GM10248 (cell line): ENCODE data around the gene INSR.

ENCODE experiments used
- CTCF ChIA-PET: fragments of 300-600 bp; sonication (Branson Sonifier 250); formaldehyde crosslinking; extraction: SDS; loops from one replicate; lab custom pipeline; 2021; ENCODE audit warnings: antibody characterized with exemption; lab: Yijun Ruan, JAX
- POLR2A ChIA-PET: fragments of 350-650 bp; sonication (Branson Sonifier 250); formaldehyde crosslinking; extraction: SDS; loops from one replicate; lab custom pipeline; 2020; ENCODE audit warnings: antibody characterized with exemption; lab: Yijun Ruan, JAX
- DNase-seq: peaks from one replicate; pipeline ENCODE4 v3.0.0; 2012; ENCODE audit errors: extremely low spot score
- TF ChIP-seq, protein P1 (sequence below): IDR thresholded peaks from 2 replicates; pipeline ENCODE4 v1.5.1; 2012; ENCODE audit warnings: mild to moderate bottlenecking, low read depth; ENCODE audit errors: extremely low read depth, missing control alignments, control extremely low read depth

Gene INSR

DNA sequence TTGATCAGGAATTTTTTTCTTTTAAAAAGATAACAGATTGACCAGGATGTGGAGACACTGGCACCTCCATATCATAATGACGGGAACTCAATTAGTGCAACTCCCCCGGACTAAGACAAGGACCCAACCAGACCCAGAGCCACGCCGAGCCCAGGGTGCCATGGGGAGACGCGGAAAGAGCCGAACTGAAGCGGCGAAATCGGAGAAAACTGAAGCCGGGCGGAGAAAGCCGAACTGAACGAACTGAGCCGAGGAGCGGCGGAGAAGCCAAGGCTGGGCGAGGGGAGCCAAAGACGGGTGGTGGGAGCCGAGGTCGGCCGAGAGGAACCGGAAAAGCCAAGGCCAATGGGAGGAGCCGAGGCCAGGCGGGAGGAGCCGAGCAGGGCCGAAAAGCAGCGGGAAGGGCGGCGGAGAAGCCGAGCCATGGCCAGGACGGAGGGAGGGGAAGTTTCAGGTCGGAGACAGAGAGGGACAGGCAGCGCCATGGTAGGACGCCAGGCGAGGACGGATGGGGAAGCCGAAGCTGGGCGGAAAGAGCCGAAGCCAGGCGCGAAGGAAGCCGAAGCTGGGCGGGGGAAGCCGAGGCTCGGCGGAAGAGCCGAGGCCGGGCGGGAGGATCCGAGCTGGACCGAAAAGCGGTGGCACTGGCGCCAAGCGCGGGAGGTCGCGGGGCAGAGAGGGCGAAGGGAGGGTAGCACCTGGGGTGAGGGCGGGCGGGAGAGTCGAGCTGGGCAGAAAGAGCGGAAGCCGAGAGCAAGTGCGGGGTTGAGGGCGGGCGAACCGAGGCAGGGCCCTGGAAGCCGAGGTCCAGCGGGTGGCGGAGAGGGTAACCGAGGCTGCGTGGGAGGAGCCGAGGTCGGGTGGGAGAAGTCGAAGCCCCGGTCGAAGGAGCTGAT lies 195.3 kb downstream of the INSR start:
- CTCF ChIA-PET, result interaction anchor here (0.7 to 1.5 kb wide), 7 partner anchors 11 to 469 kb away, joined by 3 to 7 read pairs (median 5); no protein-coding TSS in a partner anchor
- POLR2A ChIA-PET, result interaction anchor here (0.6 to 1.1 kb wide), 4 partner anchors 25 to 246 kb away, joined by 3 to 6 read pairs (median 6); partner anchors contain the start of gene ZNF557
- peak; percentile 94 for DNase-seq
- TF ChIP-seq, protein P1, sequence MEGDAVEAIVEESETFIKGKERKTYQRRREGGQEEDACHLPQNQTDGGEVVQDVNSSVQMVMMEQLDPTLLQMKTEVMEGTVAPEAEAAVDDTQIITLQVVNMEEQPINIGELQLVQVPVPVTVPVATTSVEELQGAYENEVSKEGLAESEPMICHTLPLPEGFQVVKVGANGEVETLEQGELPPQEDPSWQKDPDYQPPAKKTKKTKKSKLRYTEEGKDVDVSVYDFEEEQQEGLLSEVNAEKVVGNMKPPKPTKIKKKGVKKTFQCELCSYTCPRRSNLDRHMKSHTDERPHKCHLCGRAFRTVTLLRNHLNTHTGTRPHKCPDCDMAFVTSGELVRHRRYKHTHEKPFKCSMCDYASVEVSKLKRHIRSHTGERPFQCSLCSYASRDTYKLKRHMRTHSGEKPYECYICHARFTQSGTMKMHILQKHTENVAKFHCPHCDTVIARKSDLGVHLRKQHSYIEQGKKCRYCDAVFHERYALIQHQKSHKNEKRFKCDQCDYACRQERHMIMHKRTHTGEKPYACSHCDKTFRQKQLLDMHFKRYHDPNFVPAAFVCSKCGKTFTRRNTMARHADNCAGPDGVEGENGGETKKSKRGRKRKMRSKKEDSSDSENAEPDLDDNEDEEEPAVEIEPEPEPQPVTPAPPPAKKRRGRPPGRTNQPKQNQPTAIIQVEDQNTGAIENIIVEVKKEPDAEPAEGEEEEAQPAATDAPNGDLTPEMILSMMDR, result no peak

DNA sequence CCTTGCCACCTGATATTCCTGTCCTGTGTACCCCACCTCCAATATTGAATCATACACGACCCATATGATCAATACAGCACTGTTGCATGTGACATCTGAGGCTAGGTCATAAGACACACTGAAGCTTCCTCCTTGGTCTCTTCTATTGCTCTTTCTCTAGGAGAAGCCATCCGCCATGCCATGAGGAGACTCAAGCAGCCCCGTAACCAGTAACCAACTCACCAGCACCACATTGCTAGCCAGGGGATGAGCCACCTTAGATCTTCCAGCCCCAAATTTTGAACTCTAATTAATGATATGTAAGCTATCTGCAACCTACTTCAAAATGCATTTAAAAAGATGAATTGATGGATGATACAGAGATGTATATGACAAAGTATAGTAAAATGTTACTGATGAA lies 196.1 kb downstream of the INSR start:
- POLR2A ChIA-PET, result no interaction called here
- no peak for DNase-seq
- TF ChIP-seq, protein P1, result no peak
- CTCF ChIA-PET, result interaction anchor here (1.4 kb wide), 1 partner anchor 256 kb away, joined by 5 read pairs; no protein-coding TSS in a partner anchor

DNA sequence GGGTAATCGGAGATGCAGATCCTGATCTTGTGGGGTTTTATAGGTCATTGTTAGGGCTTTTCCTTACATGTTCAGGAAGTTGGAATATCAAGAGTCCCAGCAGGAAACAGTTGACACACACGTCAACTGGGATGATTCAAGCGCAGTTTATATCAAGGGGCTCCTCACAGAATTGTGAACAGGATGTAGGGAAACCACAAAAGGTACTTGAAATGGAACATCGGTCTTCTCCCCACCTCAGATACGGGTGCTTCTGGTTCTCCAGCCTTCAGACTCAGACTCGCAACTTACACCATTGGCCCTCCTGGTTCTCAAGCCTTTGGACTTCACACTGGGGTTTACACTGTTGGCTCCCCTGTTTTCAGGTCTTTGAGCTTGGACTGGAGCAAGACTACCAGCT lies 205.2 kb downstream of the INSR start:
- ChIA-PET POLR2A (no interaction called here), CTCF (no interaction called here)
- no peak for DNase-seq
- TF ChIP-seq, protein P1, result no peak

GRCh38 chr19:7083076-7083956 lies 210.9 kb downstream of the INSR start:
- CTCF ChIA-PET, result interaction anchor here (2.2 kb wide), 1 partner anchor 11 kb away, joined by 7 read pairs; no protein-coding TSS in a partner anchor

DNA sequence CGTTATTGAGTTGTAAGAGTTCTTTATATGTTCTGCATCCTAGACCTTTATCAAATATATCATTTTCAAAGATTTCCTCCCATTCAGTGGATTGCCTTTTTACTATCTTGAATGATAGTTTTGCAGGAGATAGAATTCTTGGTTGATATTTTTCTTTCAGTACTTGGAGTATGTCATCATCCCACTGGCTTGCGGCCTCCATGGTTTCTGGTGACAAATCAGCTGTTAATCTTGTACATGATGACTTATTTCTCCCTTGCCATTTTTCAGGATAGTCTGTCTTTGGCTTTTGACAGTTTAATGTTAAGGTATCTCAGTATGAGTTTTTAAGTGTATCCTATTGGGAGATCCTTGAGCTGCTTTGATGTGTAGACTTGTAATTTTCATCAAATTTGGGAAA lies 216.2 kb downstream of the INSR start:
- CTCF ChIA-PET, result no interaction called here
- no peak for DNase-seq
- TF ChIP-seq, protein P1, result no peak
- POLR2A ChIA-PET, result no interaction called here

More at GRCh38 chr19:7083076-7083956, 210.9 kb downstream of the INSR start:
- POLR2A ChIA-PET, result no interaction called here
- no peak for DNase-seq
- TF ChIP-seq, protein P1, result no peak

DNA sequence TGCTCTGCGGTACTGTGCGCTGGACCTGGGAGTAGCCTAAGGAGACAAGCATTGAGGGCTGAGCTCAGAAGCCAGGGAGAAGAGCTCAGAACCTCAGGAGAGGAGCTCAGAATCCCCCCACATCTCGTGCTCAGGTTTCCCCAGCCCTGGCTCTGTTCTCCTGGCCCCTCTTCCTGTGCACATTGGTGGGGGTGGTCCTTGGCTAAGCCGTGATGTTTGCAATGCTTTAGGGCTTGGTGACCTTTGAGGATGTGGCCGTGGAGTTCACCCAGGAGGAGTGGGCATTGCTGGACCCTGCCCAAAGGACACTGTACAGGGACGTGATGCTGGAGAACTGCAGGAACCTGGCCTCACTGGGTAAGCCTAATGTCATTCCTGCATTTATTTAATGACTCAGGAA lies 218.1 kb downstream of the INSR start:
- CTCF ChIA-PET, result interaction anchor here (0.8 kb wide), 1 partner anchor 9 kb away, joined by 3 read pairs; no protein-coding TSS in a partner anchor
- POLR2A ChIA-PET, result no interaction called here

More for the DNA sequence above, 218.1 kb downstream of the INSR start:
- TF ChIP-seq, protein P1, result no peak
- no peak for DNase-seq
